COLO829 (cell line): ENCODE results near the gene CERS4.
"Not testable (repeated sequence)": the region's sequence is repeated elsewhere in the genome, so short reads cannot be mapped to it uniquely, and the experiment has no call there.

Experiments used
- DNase-seq: peaks from one replicate; pipeline ENCODE4 v3.0.0; 2012; ENCODE audit warnings: low spot score

Gene CERS4

GRCh38 chr19:8209462-8210378, 550 bp downstream of the CERS4 start:
- no peak for DNase-seq

- DNase-seq = no peak
Measured at GRCh38 chr19:8210421-8211101, 1.4 kb downstream of the CERS4 start.

GRCh38 chr19:8212212-8212611, 3.0 kb downstream of the CERS4 start:
- DNase-seq = no peak

DNA sequence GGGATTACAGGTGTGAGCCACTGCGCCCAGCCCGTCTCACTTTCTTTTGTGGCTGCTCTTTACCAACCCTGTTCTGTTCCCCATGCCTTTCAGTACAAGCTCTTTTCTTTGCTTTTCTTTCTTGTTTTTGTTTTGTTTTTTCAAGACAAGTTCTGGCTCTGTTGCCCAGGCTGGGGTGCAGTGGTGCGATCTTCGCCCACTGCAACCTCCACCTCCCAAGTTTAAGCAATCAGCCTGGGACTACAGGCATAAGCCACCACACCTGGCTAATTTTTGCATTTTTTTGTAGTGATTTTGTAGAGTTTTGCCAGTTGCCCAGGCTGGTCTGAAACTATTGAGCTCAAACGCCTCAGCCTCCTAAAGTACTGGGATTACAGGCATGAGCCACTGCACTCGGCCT, 3.7 kb downstream of the CERS4 start:
- DNase-seq = no peak

DNA sequence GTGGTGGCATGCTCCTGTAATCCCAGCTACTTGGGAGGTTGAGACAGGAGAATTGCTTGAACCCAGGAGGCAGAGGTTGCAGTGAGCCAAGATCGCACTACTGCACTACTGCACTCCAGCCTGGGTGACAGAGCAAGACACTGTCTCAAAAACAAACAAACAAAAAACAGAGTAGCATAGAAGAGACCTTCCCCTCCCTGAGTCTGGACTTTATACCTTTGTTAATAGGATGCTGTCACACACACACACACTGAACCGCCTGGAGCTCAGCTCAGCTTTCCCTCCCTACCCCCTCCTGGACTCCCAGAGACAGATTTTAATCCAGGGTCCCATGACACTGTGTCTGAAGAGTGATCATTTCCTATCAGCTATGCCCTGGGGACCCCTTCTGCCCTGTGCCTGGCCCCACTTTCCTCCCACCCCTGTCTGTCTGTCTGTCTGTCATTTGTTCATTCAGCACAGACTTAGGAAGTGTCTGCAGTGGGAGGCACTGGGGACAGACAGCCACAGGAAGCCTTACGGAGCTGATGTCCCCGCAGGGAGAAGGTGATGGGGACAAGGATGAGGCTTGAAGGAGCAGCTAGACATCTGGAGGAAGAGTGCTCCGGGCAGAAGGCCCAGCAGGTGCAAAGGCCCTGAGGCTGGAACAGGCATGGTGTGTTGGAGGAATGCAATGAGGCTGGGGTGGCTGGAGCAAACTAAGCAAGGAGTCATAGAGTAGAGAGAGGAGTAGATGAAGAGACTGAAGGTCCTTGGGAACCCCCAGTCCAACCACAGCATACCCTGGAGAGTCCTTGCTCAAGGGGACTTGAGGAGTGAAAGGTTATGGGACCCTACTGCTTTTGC, 4.9 kb downstream of the CERS4 start:
- no peak for DNase-seq

DNA sequence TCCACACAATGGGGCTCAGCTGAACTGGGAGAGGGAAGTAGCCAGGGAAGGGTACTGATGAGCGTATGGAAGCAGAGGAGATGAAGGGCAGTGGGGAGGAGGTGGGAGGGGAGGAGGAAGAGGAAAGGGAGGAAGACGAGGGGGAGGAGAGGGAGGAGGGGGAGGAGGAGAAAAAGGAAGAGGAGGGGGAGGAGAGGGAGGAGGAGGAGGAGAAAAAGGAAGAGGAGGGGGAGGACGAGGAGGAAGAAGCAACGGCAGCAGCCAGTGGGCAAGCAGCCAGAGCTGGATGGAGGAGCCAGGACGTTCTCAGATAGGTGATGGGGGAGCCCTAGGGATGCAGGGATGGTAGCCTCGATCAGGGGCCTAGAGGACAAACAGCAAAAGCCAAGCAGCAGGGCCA, 5.6 kb downstream of the CERS4 start:
- no peak for DNase-seq

- DNase-seq = no peak
Measured at GRCh38 chr19:8215783-8216182, 6.6 kb downstream of the CERS4 start.

GRCh38 chr19:8216357-8216756, 7.2 kb downstream of the CERS4 start:
- DNase-seq = no peak

DNA sequence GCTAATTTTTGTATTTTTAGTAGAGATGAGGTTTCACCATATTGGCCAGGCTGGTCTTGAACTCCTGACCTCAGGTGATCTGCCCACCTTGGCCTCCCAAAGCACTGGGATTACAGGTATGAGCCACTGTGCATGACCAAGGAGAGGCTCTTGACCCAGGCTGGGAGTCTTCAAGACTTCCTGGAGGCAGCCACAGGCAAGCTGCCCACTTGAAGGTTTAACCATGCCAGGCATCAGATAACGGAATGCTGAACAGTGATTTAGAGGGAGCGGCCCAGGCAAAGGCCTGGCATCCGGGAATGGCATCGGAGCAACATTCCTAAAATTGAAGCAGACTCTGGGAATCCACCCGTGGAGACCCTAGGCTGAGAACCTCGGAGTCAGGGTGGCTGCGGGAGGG, 9.0 kb downstream of the CERS4 start:
- not testable (repeated sequence) for DNase-seq

DNA sequence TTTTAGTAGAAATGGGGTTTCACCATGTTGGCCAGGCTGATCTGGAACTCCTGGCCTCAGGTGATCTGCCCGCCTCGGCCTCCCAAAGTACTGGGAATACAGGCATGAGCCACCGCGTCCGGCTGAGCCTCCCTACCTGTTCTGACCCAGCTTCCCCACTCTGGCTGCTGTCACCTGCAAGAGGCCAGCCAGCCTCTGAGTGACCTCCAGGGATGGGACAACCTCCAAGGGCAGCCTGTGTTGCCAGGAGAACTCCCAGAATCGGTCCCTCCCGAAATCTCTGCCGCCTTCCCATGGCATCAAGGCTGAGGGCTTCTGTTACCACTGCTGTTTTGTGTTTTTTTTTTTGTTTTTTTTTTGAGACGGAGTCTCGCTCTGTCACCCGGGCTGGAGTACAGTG, 11.3 kb downstream of the CERS4 start:
- DNase-seq = no peak

DNA sequence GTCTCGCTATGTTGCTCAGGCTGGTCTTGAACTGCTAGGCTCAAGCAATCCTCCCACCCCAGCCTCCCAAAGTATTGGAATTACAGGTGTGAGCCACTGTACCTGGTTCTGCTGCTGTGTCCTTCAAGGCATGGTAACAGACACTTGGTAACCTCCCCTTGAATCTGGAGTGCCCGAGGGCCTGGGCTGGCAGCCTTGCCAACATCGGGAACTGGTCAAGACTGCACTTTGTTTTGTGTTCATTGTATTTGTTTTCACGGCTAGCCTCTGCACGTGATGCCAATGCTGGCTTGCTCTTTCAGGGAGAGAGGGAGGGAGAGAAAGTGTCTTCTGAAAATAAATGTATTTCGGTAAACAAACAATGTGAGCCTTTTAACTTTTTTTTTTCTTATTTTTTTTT, 12.0 kb downstream of the CERS4 start:
- DNase-seq = no peak

DNA sequence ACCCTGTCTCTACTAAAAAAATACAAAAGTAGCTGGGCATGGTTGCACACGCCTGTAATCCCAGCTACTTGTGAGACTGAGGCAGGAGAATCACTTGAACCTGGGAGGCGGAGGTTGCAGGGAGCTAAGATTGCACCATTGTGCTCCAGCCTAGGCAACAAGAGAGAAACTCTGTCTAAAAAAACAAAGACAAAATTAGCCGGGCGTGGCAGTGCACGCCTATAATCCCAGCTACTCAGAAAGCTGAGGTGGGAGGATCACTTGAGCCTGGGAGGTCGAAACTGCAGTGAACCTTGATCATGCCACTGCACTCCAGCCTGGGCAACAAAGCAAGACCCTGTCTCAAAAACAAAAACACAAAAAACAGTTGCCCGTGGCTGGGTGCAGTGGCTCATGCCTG, 14.3 kb downstream of the CERS4 start:
- DNase-seq = not testable (repeated sequence)

- DNase-seq = no peak
Measured at GRCh38 chr19:8224394-8225145, 15.4 kb downstream of the CERS4 start.

- no peak for DNase-seq
Measured at GRCh38 chr19:8231073-8231604, 22.0 kb downstream of the CERS4 start.

- no peak for DNase-seq
Measured at GRCh38 chr19:8233370-8233769, 24.2 kb downstream of the CERS4 start.

- DNase-seq = no peak
Measured at GRCh38 chr19:8237026-8237425, 27.9 kb downstream of the CERS4 start.

DNA sequence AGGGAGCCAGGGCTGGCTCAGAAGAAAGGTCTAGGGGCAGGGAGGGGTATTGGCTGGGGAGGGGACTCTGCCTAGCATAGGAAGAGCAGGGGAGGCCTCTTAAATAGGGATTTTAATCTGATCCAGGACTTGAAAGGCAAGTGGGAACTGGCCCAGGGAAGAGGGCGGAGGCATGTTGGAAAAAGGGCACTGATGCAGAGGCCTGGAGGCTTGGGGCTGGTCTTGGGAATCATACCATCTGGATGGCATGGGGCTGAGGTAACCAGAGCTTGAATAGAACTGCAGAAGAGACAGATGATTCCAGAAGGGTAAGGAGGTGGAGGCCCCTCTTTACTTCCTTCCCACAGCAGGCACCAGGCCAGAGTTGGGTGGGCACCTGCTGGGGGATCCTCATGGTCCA, 29.1 kb downstream of the CERS4 start:
- no peak for DNase-seq

DNA sequence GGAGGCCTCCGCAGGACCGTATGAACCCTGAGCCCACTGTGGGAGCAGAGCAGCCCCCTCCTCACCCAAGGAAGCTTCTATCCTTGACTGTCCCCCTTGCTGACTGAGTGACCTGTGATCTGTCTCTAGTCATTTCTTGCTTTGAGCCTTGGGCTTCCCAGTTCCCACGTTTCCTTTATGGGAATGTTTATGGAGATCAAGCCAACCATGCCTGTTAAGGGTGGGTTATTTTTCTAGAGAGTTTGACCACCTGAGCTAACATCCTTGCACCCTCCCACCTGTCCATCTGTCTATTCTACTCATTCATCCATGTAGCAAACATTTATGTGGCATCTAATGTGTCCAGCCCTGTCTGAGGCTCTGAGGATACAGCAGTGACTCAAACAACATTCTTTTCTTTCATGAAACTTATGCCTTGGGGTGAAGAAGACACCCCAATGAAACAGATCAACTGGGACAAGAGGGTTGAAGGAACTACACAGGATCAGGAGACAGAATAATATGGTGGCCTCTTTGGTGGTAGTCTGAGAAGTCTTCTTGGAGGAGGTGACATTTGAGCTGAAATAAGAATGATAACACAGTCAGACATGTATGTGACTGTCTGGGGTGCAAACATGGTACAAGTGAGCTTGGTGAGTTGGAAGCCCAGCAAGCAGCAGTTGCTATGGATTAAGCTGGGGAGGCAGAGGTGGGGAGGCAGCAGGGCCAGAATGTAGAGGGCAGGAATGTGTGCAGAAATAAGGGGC, 30.5 kb downstream of the CERS4 start:
- DNase-seq = no peak

DNA sequence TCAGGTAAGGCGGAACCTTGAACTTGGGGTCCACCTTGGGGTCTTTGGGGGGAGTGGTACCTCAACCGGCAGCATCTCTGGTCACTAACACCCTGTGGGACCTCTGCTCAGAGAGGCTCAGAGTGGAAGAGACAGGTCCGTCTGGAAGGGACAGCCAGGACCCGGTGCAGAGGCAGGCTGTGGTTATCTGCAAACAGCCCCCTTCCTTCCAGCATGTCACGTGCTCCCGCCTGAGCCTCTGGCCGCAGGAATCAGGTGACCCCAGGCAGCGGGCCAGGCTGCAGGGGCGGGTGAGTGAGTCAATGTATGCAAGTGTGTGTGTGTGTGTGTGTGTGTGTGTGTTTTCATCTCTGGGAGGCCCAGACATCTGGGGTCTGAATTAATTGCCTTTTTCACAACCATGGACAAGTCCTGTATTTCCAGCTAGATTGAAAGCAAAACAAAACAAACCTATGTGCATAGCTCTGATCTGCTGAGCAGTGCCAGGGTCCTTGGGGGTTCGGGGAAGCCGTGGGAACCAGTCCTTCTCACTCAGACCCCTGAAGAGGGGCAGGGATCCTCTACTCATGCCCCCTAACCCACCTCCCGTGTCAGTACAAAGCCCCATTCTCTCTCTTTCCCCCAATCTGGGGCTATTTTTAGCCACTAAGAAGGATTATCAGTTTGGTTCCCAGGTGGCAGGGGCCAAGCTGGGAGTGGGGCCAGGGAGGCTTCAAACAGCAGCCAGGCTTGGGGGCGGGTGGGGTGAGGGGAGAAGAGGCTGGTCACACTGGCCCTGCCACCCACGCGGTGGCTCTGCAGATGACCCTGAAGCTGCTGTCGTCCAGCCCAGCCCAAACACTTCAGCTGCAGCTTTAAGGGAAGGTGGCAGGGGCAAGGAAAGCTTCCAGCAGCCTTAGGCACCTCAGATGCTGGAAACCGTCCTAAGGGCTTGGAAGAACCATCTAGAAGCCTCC, 31.4 kb downstream of the CERS4 start:
- peak; percentile 97 for DNase-seq

- DNase-seq = no peak
Measured at GRCh38 chr19:8241646-8242045, 32.5 kb downstream of the CERS4 start.
